Muscle of leg (tissue), 11 donors: ENCODE data around the gene FAM76B. TPM values are rescaled to one million over a fixed set of nuclear protein-coding genes. Genes with fewer than 3 reads are reported as not detected.

Source experiments
- DNase-seq: peaks from one replicate; pipeline ENCODE4 v3.0.0; 2013
- H3K27ac ChIP-seq: one replicate; pipeline ENCODE4 v1.5.1; 2013; ENCODE audit warnings: mild to moderate bottlenecking, low read length, control low read depth
- H3K27me3 ChIP-seq: one replicate; pipeline ENCODE4 v1.6.1; 2013; ENCODE audit warnings: low read length; ENCODE audit not compliant: control insufficient read depth, insufficient read depth
- H3K36me3 ChIP-seq: one replicate; pipeline ENCODE4 v1.6.1; 2013; ENCODE audit warnings: low read length; ENCODE audit not compliant: control insufficient read depth, insufficient read depth
- H3K4me1 ChIP-seq: one replicate; pipeline ENCODE4 v1.6.1; 2013; ENCODE audit warnings: low read length; ENCODE audit not compliant: control insufficient read depth, insufficient read depth
- H3K4me3 ChIP-seq: one replicate; pipeline ENCODE4 v1.5.1; 2013; ENCODE audit warnings: low read length, control low read depth
- H3K9me3 ChIP-seq: replicated peaks from 2 replicates; pipeline ENCODE4 v1.6.1; 2013; ENCODE audit warnings: low read depth, low read length; ENCODE audit not compliant: control insufficient read depth
- WGBS: methylation state at CpG from one replicate; pipeline ENCODE4 v1.1.5; 2013; ENCODE audit warnings: missing lambda C conversion rate; ENCODE audit not compliant: insufficient coverage; 5-methylcytosine and 5-hydroxymethylcytosine counted together
- polyA plus RNA-seq, 8 donors: library from polyadenylated mRNA; unstranded; fragments of 120-200 nt; gene quantifications; one replicate each; pipeline versions ENCODE4 v1.2.1 to v1.2.3, GENCODE V29; 2013; ENCODE audit warnings: inconsistent platforms in 1 of 8, low replicate concordance in 1 of 8; ENCODE audit not compliant: insufficient read length in 8 of 8, insufficient read depth in 1 of 8
- total RNA-seq: library from RNA; stranded (reverse); fragments of 120-200 nt; gene quantifications from one replicate; pipeline ENCODE4 v1.2.4, GENCODE V29; 2013

Gene FAM76B
- total and polyA plus RNA-seq, 9 donors: 16.3 to 24.9 (median 21.8) TPM

- no peaks in the 10 kb centered on the region for H3K27me3 ChIP-seq
- no peak overlapping the region for H3K27ac ChIP-seq
- H3K4me3 ChIP-seq: no peak overlapping the region
- H3K9me3 ChIP-seq: no peaks in the 10 kb centered on the region
- peaks cover 12% of the 10 kb centered on the region for H3K4me1 ChIP-seq
- no peak for DNase-seq
- 63% methylated on average over 2 of the region's 4 CpGs for WGBS
- no peaks in the 10 kb centered on the region for H3K36me3 ChIP-seq
These were observed 3.5 kb upstream of the FAM76B start for GRCh38 chr11:95793116-95793515.

- Histone ChIP-seq H3K36me3 (no peaks in the 10 kb centered on the region), H3K4me1 (peaks cover 12% of the 10 kb centered on the region), H3K27me3 (no peaks in the 10 kb centered on the region), H3K9me3 (no peaks in the 10 kb centered on the region), H3K27ac (no peak overlapping the region), H3K4me3 (no peak overlapping the region)
- DNase-seq: no peak
- no CpG with 5 or more reads among the region's 7 CpGs for WGBS
These were observed 3.1 kb upstream of the FAM76B start for GRCh38 chr11:95792700-95793099.

GRCh38 chr11:95792200-95792599 lies 2.6 kb upstream of the FAM76B start:
- H3K9me3 ChIP-seq: no peaks in the 10 kb centered on the region
- no peaks in the 10 kb centered on the region for H3K27me3 ChIP-seq
- H3K27ac ChIP-seq: no peak overlapping the region
- peaks cover 12% of the 10 kb centered on the region for H3K4me1 ChIP-seq
- no peak overlapping the region for H3K4me3 ChIP-seq
- no peaks in the 10 kb centered on the region for H3K36me3 ChIP-seq
- 100% methylated on average over 3 of the region's 8 CpGs for WGBS
- no peak for DNase-seq

GRCh38 chr11:95791709-95792033 lies 2.1 kb upstream of the FAM76B start:
- H3K36me3 ChIP-seq: no peaks in the 10 kb centered on the region
- WGBS: 52% methylated on average over 8 of the region's 8 CpGs
- H3K9me3 ChIP-seq: no peaks in the 10 kb centered on the region
- DNase-seq: no peak
- H3K4me3 ChIP-seq: no peak overlapping the region
- no peaks in the 10 kb centered on the region for H3K27me3 ChIP-seq
- H3K4me1 ChIP-seq: peaks cover 12% of the 10 kb centered on the region
- no peak overlapping the region for H3K27ac ChIP-seq

- WGBS: 5% methylated on average over 16 of the region's 29 CpGs
- Histone ChIP-seq H3K9me3 (no peaks in the 10 kb centered on the region), H3K27me3 (no peaks in the 10 kb centered on the region), H3K4me1 (peaks cover 12% of the 10 kb centered on the region), H3K4me3 (peak overlapping the region; percentile 90), H3K27ac (peak overlapping the region; percentile 100), H3K36me3 (peaks cover under 1% of the 10 kb centered on the region)
- peak; percentile 84 for DNase-seq
These were observed 1.5 kb upstream of the FAM76B start for GRCh38 chr11:95790933-95791708.

GRCh38 chr11:95790123-95790932 lies 746 bp upstream of the FAM76B start, which contains the start of gene CEP57:
Gene CEP57, plus strand, starts transcription at chr11:95790498. Its CDS starts 201 bp downstream, at chr11:95790699.
- Histone ChIP-seq H3K36me3 (peaks cover 2% of the 10 kb centered on the region), H3K4me3 (peak within 1 kb of the TSS; percentile 90), H3K27ac (peak within 1 kb of the TSS; percentile 100), H3K9me3 (no peaks in the 10 kb centered on the region), H3K27me3 (no peaks in the 10 kb centered on the region), H3K4me1 (peaks cover 12% of the 10 kb centered on the region)
- under 1% methylated on average over 47 of the region's 55 CpGs for WGBS
- DNase-seq: peak; percentile 100

GRCh38 chr11:95788921-95789505 lies 569 bp downstream of the FAM76B start:
- Histone ChIP-seq H3K36me3 (peaks cover 6% of the 10 kb centered on the region), H3K9me3 (no peaks in the 10 kb centered on the region), H3K27me3 (no peaks in the 10 kb centered on the region), H3K4me3 (peak overlapping the region; percentile 90), H3K4me1 (peaks cover 12% of the 10 kb centered on the region), H3K27ac (peak overlapping the region; percentile 100)
- WGBS: 0% methylated on average over 29 of the region's 34 CpGs
- peak; percentile 64 for DNase-seq

- H3K4me1 ChIP-seq: no peaks in the 10 kb centered on the region
- H3K9me3 ChIP-seq: no peaks in the 10 kb centered on the region
- H3K27ac ChIP-seq: no peak overlapping the region
- no peaks in the 10 kb centered on the region for H3K27me3 ChIP-seq
- H3K4me3 ChIP-seq: no peak overlapping the region
- peaks cover 13% of the 10 kb centered on the region for H3K36me3 ChIP-seq
- no peak for DNase-seq
- no CpG with 5 or more reads among the region's 2 CpGs for WGBS
These were observed 9.0 kb downstream of the FAM76B start for GRCh38 chr11:95780544-95780943.

- Histone ChIP-seq H3K9me3 (no peaks in the 10 kb centered on the region), H3K27ac (no peak overlapping the region), H3K27me3 (no peaks in the 10 kb centered on the region), H3K4me1 (no peaks in the 10 kb centered on the region), H3K4me3 (no peak overlapping the region), H3K36me3 (peaks cover 11% of the 10 kb centered on the region)
- WGBS: no CpG with 5 or more reads among the region's 3 CpGs
- no peak for DNase-seq
These were observed 10.9 kb downstream of the FAM76B start for GRCh38 chr11:95778699-95779098.

GRCh38 chr11:95776859-95777258 lies 12.7 kb downstream of the FAM76B start:
- Histone ChIP-seq H3K27me3 (no peaks in the 10 kb centered on the region), H3K36me3 (peaks cover 5% of the 10 kb centered on the region), H3K4me3 (no peak overlapping the region), H3K27ac (no peak overlapping the region), H3K9me3 (no peaks in the 10 kb centered on the region), H3K4me1 (no peaks in the 10 kb centered on the region)
- no peak for DNase-seq
